Measurements from ENCODE around the gene ARL8B.
"Not testable (repeated sequence)": the region's sequence is repeated elsewhere in the genome, so short reads cannot be mapped to it uniquely, and the experiment has no call there.

ARL8B gene

GRCh38 chr3:5106933-5107334 is 15.2 kb upstream of the ARL8B start:
- H3K4me1 ChIP-seq (ENCODE audit: control insufficient read depth in 1 of 2, insufficient read depth in 2 of 2, low read length in 2 of 2); H3K4me3 ChIP-seq (ENCODE audit: low read depth in 1 of 2, low read length in 2 of 2); H3K9me3 ChIP-seq (ENCODE audit: control insufficient read depth in 1 of 2, low read length in 2 of 2); H3K9ac ChIP-seq (ENCODE audit: low read depth in 1 of 2, low read length in 2 of 2); H3K27ac ChIP-seq (ENCODE audit: low read depth, low read length); H3K36me3 ChIP-seq (ENCODE audit: control insufficient read depth in 1 of 2, insufficient read depth in 2 of 2, low read length in 2 of 2); H3K27me3 ChIP-seq (ENCODE audit: control insufficient read depth in 1 of 2, insufficient read depth in 2 of 2, low read length in 2 of 2): not testable (repeated sequence)

GRCh38 chr3:5110337-5110736 is 11.8 kb upstream of the ARL8B start:
- H3K4me1 ChIP-seq (ENCODE audit: control insufficient read depth in 1 of 2, insufficient read depth in 2 of 2, low read length in 2 of 2) = no peaks in the 10 kb centered on the region
- H3K9me3 ChIP-seq (ENCODE audit: control insufficient read depth in 1 of 2, low read length in 2 of 2) = no peaks in the 10 kb centered on the region
- no peak overlapping the region for H3K27ac ChIP-seq (ENCODE audit: low read depth, low read length)
- no peak overlapping the region for H3K9ac ChIP-seq (ENCODE audit: low read depth in 1 of 2, low read length in 2 of 2)
- H3K36me3 ChIP-seq (ENCODE audit: control insufficient read depth in 1 of 2, insufficient read depth in 2 of 2, low read length in 2 of 2) = no peaks in the 10 kb centered on the region
- no peaks in the 10 kb centered on the region for H3K27me3 ChIP-seq (ENCODE audit: control insufficient read depth in 1 of 2, insufficient read depth in 2 of 2, low read length in 2 of 2)
- no peak overlapping the region for H3K4me3 ChIP-seq (ENCODE audit: low read depth in 1 of 2, low read length in 2 of 2)

GRCh38 chr3:5112043-5112442 is 10.0 kb upstream of the ARL8B start:
- H3K27ac ChIP-seq (ENCODE audit: low read depth, low read length) = no peak overlapping the region
- no peaks in the 10 kb centered on the region for H3K36me3 ChIP-seq (ENCODE audit: control insufficient read depth in 1 of 2, insufficient read depth in 2 of 2, low read length in 2 of 2)
- no peaks in the 10 kb centered on the region for H3K27me3 ChIP-seq (ENCODE audit: control insufficient read depth in 1 of 2, insufficient read depth in 2 of 2, low read length in 2 of 2)
- H3K9ac ChIP-seq (ENCODE audit: low read depth in 1 of 2, low read length in 2 of 2) = no peak overlapping the region
- no peaks in the 10 kb centered on the region for H3K4me1 ChIP-seq (ENCODE audit: control insufficient read depth in 1 of 2, insufficient read depth in 2 of 2, low read length in 2 of 2)
- no peak overlapping the region for H3K4me3 ChIP-seq (ENCODE audit: low read depth in 1 of 2, low read length in 2 of 2)
- H3K9me3 ChIP-seq (ENCODE audit: control insufficient read depth in 1 of 2, low read length in 2 of 2) = no peaks in the 10 kb centered on the region

GRCh38 chr3:5113726-5114125 is 8.4 kb upstream of the ARL8B start:
- not testable (repeated sequence) for H3K4me1 ChIP-seq (ENCODE audit: control insufficient read depth in 1 of 2, insufficient read depth in 2 of 2, low read length in 2 of 2); H3K27ac ChIP-seq (ENCODE audit: low read depth, low read length); H3K9me3 ChIP-seq (ENCODE audit: control insufficient read depth in 1 of 2, low read length in 2 of 2); H3K4me3 ChIP-seq (ENCODE audit: low read depth in 1 of 2, low read length in 2 of 2); H3K36me3 ChIP-seq (ENCODE audit: control insufficient read depth in 1 of 2, insufficient read depth in 2 of 2, low read length in 2 of 2); H3K27me3 ChIP-seq (ENCODE audit: control insufficient read depth in 1 of 2, insufficient read depth in 2 of 2, low read length in 2 of 2); H3K9ac ChIP-seq (ENCODE audit: low read depth in 1 of 2, low read length in 2 of 2)

GRCh38 chr3:5115506-5116162 is 6.5 kb upstream of the ARL8B start:
- no peak overlapping the region for H3K9ac ChIP-seq (ENCODE audit: low read depth in 1 of 2, low read length in 2 of 2)
- H3K9me3 ChIP-seq (ENCODE audit: control insufficient read depth in 1 of 2, low read length in 2 of 2) = no peaks in the 10 kb centered on the region
- no peaks in the 10 kb centered on the region for H3K27me3 ChIP-seq (ENCODE audit: control insufficient read depth in 1 of 2, insufficient read depth in 2 of 2, low read length in 2 of 2)
- H3K36me3 ChIP-seq (ENCODE audit: control insufficient read depth in 1 of 2, insufficient read depth in 2 of 2, low read length in 2 of 2) = no peaks in the 10 kb centered on the region
- no peak overlapping the region for H3K4me3 ChIP-seq (ENCODE audit: low read depth in 1 of 2, low read length in 2 of 2)
- no peak overlapping the region for H3K27ac ChIP-seq (ENCODE audit: low read depth, low read length)
- no peaks in the 10 kb centered on the region for H3K4me1 ChIP-seq (ENCODE audit: control insufficient read depth in 1 of 2, insufficient read depth in 2 of 2, low read length in 2 of 2)

- Histone ChIP-seq H3K27me3 (ENCODE audit: control insufficient read depth in 1 of 2, insufficient read depth in 2 of 2, low read length in 2 of 2) (no peaks in the 10 kb centered on the region), H3K4me1 (ENCODE audit: control insufficient read depth in 1 of 2, insufficient read depth in 2 of 2, low read length in 2 of 2) (peaks cover 0 to under 1% of the 10 kb centered on the region in 2 donors), H3K9ac (ENCODE audit: low read depth in 1 of 2, low read length in 2 of 2) (no peak overlapping the region), H3K9me3 (ENCODE audit: control insufficient read depth in 1 of 2, low read length in 2 of 2) (no peaks in the 10 kb centered on the region), H3K27ac (ENCODE audit: low read depth, low read length) (no peak overlapping the region), H3K4me3 (ENCODE audit: low read depth in 1 of 2, low read length in 2 of 2) (no peak overlapping the region), H3K36me3 (ENCODE audit: control insufficient read depth in 1 of 2, insufficient read depth in 2 of 2, low read length in 2 of 2) (no peaks in the 10 kb centered on the region)
Measured at GRCh38 chr3:5116538-5116937, 5.6 kb upstream of the ARL8B start.

- H3K4me3 ChIP-seq (ENCODE audit: low read depth in 1 of 2, low read length in 2 of 2) = no peak overlapping the region
- H3K27me3 ChIP-seq (ENCODE audit: control insufficient read depth in 1 of 2, insufficient read depth in 2 of 2, low read length in 2 of 2) = no peaks in the 10 kb centered on the region
- H3K36me3 ChIP-seq (ENCODE audit: control insufficient read depth in 1 of 2, insufficient read depth in 2 of 2, low read length in 2 of 2) = no peaks in the 10 kb centered on the region
- peaks cover 19 to 20% of the 10 kb centered on the region in 2 donors for H3K4me1 ChIP-seq (ENCODE audit: control insufficient read depth in 1 of 2, insufficient read depth in 2 of 2, low read length in 2 of 2)
- no peak overlapping the region for H3K27ac ChIP-seq (ENCODE audit: low read depth, low read length)
- no peak overlapping the region for H3K9ac ChIP-seq (ENCODE audit: low read depth in 1 of 2, low read length in 2 of 2)
- no peaks in the 10 kb centered on the region for H3K9me3 ChIP-seq (ENCODE audit: control insufficient read depth in 1 of 2, low read length in 2 of 2)
Measured at GRCh38 chr3:5120446-5120845, 1.6 kb upstream of the ARL8B start.

- H3K36me3 ChIP-seq (ENCODE audit: control insufficient read depth in 1 of 2, insufficient read depth in 2 of 2, low read length in 2 of 2) = no peaks in the 10 kb centered on the region
- no peaks in the 10 kb centered on the region for H3K9me3 ChIP-seq (ENCODE audit: control insufficient read depth in 1 of 2, low read length in 2 of 2)
- peak overlapping the region; percentile 90 for H3K27ac ChIP-seq (ENCODE audit: low read depth, low read length)
- H3K4me1 ChIP-seq (ENCODE audit: control insufficient read depth in 1 of 2, insufficient read depth in 2 of 2, low read length in 2 of 2) = peaks cover 20 to 24% of the 10 kb centered on the region in 2 donors
- H3K27me3 ChIP-seq (ENCODE audit: control insufficient read depth in 1 of 2, insufficient read depth in 2 of 2, low read length in 2 of 2) = no peaks in the 10 kb centered on the region
- H3K9ac ChIP-seq (ENCODE audit: low read depth in 1 of 2, low read length in 2 of 2) = peak overlapping the region; percentile 92 to 94
- peak overlapping the region; percentile 85 to 90 for H3K4me3 ChIP-seq (ENCODE audit: low read depth in 1 of 2, low read length in 2 of 2)
Measured at GRCh38 chr3:5122741-5123706, 932 bp downstream of the ARL8B start.

GRCh38 chr3:5123937-5124336 is 1.8 kb downstream of the ARL8B start:
- no peaks in the 10 kb centered on the region for H3K27me3 ChIP-seq (ENCODE audit: control insufficient read depth in 1 of 2, insufficient read depth in 2 of 2, low read length in 2 of 2)
- H3K9ac ChIP-seq (ENCODE audit: low read depth in 1 of 2, low read length in 2 of 2) = no peak overlapping the region
- no peaks in the 10 kb centered on the region for H3K9me3 ChIP-seq (ENCODE audit: control insufficient read depth in 1 of 2, low read length in 2 of 2)
- no peak overlapping the region for H3K27ac ChIP-seq (ENCODE audit: low read depth, low read length)
- H3K36me3 ChIP-seq (ENCODE audit: control insufficient read depth in 1 of 2, insufficient read depth in 2 of 2, low read length in 2 of 2) = no peaks in the 10 kb centered on the region
- H3K4me3 ChIP-seq (ENCODE audit: low read depth in 1 of 2, low read length in 2 of 2) = peak overlapping the region in 1 of 2 donors; percentile 90
- H3K4me1 ChIP-seq (ENCODE audit: control insufficient read depth in 1 of 2, insufficient read depth in 2 of 2, low read length in 2 of 2) = peaks cover 20 to 27% of the 10 kb centered on the region in 2 donors

GRCh38 chr3:5126586-5126985 is 4.5 kb downstream of the ARL8B start:
- Histone ChIP-seq H3K4me1 (ENCODE audit: control insufficient read depth in 1 of 2, insufficient read depth in 2 of 2, low read length in 2 of 2) (peaks cover 20 to 31% of the 10 kb centered on the region in 2 donors), H3K27me3 (ENCODE audit: control insufficient read depth in 1 of 2, insufficient read depth in 2 of 2, low read length in 2 of 2) (no peaks in the 10 kb centered on the region), H3K36me3 (ENCODE audit: control insufficient read depth in 1 of 2, insufficient read depth in 2 of 2, low read length in 2 of 2) (no peaks in the 10 kb centered on the region), H3K27ac (ENCODE audit: low read depth, low read length) (no peak overlapping the region), H3K9ac (ENCODE audit: low read depth in 1 of 2, low read length in 2 of 2) (no peak overlapping the region), H3K9me3 (ENCODE audit: control insufficient read depth in 1 of 2, low read length in 2 of 2) (no peaks in the 10 kb centered on the region), H3K4me3 (ENCODE audit: low read depth in 1 of 2, low read length in 2 of 2) (no peak overlapping the region)
